HG03103 (cell line): ENCODE results near the gene ABHD15.

Experiments
- ATAC-seq: cut with Tn5 transposase; IDR thresholded peaks from one replicate; pipeline ENCODE4 v1.9.1; 2021; ENCODE audit warnings: low read depth; ENCODE audit not compliant: unreplicated experiment

ABHD15 gene, protein sequence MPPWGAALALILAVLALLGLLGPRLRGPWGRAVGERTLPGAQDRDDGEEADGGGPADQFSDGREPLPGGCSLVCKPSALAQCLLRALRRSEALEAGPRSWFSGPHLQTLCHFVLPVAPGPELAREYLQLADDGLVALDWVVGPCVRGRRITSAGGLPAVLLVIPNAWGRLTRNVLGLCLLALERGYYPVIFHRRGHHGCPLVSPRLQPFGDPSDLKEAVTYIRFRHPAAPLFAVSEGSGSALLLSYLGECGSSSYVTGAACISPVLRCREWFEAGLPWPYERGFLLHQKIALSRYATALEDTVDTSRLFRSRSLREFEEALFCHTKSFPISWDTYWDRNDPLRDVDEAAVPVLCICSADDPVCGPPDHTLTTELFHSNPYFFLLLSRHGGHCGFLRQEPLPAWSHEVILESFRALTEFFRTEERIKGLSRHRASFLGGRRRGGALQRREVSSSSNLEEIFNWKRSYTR

DNA sequence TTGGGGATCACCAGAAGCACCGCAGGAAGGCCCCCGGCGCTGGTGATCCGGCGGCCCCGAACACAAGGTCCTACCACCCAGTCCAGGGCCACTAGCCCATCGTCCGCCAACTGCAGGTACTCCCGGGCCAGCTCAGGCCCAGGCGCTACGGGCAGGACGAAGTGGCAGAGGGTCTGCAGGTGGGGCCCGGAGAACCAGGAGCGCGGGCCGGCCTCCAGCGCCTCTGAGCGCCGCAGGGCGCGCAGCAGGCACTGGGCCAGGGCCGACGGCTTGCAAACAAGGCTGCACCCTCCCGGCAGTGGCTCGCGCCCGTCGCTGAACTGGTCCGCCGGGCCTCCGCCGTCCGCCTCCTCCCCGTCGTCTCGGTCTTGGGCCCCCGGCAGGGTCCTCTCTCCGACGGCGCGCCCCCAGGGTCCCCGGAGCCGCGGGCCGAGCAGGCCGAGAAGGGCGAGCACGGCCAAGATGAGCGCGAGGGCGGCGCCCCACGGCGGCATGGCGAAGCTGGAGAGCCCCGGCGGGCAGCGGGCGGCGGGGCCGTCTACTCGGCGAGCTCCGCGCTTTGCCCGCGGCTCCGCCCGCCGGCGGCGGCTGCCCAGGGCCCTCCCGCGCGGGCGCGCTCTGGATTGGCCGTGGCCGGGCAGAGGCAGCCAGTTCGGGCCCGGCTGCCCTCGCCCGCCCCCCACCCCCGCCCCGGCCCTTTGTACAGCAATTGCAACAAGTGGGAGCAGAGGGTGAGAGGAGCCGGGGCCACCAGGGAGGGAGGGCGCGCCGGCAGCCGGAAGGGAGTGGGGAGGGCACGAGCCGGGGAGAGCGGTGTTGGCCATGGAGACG lies at the start of gene ABHD15:
Gene ABHD15 (minus strand): TSS at position 565 of the 831 bp plus-strand sequence. CDS start 71 bp downstream, at position 494.
- ATAC-seq, result no peak

DNA sequence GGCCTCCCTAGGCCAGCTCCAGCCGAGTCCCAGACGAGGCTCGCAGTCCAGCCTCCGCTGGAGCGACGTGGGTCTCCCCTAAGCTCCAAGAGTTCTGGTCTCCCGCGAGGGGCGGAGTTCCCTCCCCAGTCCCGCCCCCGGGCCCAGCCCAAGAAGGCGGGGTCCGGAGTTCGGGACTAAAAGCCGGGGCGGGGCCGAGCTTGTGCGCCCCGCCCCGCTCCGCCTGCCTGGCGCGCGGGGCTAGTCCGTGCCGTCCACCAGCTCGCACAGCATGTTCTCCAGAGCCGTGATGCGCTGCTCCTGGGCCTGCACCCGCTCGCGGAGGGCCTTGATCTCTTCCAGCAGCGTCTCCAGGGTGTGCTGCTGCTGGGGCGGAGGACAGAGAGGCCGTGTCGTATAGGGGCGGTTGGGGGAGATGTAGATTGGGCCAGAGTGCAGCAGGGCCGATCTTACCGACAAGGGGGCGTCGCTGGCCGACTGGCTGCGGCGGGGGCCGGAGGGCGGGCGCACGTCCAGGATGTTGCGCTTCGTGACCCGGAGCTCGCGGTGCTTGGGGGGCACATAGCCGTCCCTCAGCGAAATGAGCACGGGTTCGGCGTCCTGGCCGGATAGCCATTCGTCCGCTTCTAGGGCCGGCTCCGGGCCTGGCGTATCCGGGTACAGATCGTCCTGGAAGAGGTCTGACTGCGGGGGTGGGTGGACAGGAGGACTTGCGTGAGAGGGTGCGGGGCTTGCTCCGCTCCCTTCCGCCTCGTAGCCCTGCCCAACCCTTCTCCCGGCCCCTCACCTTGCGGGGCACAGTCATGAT lies 48.9 kb upstream of the ABHD15 start:
- no peak for ATAC-seq

DNA sequence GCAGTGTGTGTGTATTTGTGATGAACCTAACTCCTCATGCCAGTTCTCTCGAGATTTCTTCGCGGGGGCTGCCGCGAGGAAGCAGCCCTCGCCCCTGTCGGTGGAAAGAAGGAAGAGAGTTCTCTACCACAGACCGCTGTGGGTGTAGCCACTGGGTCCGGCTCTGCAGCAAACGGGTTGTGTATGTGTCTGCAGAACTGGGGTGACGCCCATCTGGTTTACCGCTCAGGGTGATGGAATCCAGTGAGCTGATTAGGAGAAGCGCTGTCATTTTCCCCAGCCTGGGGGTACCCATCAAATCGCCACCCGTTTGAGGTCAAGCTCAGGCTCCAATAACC lies 48.2 kb upstream of the ABHD15 start:
- ATAC-seq, result no peak

DNA sequence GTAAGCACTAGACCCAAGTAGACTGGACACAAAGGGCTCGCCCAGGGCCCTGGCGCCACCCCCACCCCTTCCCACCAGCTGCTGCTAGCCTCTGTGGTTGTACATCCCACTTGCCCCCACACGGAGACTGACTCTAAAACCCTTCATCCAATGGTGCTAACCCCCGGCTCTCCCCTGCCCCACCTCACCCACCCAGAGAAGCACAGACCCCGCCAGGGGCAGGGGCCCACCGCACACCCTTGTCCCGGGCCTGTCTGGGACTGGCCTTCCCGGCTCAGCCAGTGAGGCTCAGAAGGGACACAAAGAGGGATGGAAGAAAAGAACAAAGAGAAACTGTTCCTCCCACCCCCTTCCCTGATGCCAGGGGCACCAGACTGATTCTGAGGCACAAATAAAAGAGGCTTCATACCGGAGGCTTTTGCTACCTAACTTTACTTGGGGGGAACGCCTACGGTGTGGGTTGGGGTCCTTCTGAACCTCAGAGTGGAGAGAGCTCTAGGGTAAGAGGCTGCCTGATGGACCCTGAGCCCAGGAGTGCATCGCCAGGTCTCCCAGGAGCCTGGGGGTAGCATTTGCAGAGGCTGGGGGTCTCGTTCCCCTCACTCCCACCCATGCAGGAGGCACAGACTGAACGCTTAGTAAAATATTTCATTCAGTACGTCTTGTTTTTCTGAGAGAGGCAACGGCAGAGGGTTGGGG lies 47.7 kb upstream of the ABHD15 start:
- ATAC-seq, result no peak

DNA sequence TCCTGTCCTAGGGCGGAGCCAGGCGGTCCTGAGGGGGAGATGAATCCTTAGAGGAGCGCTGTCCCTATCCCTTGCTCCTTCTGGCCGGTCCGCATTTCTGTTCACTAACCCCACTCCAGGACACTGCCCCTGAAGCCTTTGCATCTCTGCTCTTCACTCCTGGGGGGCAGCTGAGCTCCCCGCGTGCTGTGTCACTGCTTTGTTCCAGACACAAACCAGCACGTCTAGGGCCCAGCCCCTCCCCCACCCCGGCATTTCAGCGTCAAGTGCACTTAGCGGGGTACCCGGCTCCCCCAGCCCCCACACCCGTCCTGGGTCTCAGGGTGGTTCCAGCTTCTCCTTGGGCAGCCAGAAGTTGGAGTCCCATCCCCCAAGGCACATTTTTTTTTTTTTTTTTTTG lies 47.0 kb upstream of the ABHD15 start:
- ATAC-seq, result no peak

DNA sequence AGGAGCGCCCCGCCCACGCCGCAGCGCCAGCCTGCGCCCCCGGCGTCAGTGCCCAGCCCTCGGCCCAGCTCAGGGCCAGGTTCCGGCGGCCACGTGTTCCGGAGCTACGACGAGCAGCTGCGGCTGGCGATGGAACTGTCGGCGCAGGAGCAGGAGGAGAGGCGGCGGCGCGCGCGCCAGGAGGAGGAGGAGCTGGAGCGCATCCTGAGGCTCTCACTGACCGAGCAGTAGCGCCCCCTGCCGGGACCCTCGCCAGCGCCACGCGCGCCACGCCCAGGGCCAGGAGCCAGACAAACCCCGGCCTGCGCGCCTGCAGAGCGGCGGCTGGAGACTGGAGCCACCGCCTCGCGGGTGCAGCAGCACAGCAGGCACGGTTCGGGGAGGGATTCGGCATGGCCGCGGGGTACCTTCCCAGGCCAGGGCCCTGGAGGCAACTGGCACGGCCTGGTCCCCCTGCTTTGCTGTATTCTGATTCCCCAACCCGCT lies 46.6 kb upstream of the ABHD15 start:
- no peak for ATAC-seq

DNA sequence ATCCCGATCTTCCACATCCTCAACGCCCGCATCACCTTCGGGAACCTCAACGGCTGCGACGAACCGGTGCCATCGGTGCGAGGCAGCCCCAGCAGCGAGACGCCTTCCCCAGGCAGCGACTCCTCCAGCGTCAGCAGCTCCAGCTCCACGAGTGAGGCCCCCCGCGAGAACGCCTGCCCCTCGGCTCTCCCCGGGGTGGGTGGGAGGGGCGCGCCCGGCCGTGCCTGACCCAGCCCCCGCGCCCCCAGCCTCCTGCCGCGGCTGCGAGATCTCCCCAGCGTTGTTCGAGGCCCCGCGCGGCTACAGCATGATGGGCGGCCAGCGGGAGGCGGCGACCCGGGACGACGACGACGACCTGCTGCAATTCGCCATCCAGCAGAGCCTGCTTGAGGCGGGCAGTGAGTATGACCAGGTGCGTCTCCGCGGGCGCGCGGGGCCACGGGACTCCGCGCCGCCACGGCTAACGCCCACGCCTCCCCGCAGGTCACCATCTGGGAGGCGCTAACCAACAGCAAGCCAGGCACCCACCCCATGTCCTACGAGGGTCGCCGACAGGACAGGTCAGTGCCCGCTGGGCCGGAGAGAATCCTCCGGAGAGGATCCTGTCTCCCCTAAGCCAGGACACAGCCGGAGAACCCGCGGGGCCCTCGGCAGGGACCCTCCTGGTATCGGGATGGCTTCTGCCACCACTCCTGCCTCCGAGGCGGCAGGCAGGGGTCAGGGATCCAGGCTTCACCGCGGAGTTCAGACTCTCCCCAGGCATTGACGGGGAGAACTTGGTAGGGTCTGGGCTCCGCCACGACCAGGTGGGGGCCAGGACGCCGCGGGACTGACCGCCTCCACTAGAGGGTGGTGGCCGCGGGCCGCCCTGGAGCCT lies 45.8 kb upstream of the ABHD15 start:
- ATAC-seq, result no peak

DNA sequence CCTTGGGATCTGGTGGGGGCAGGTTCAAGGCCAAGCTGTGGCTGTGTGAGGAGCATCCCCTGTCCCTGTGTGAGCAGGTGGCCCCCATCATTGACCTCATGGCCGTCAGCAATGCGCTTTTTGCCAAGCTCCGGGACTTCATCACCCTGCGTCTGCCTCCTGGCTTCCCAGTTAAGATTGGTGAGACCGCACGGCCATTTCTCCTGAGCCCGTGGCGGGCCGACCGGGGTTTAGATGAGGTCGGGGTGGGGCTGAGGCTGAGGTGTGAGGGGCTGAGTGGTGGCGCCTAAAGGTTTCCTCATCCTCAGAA lies 45.2 kb upstream of the ABHD15 start:
- ATAC-seq, result no peak

DNA sequence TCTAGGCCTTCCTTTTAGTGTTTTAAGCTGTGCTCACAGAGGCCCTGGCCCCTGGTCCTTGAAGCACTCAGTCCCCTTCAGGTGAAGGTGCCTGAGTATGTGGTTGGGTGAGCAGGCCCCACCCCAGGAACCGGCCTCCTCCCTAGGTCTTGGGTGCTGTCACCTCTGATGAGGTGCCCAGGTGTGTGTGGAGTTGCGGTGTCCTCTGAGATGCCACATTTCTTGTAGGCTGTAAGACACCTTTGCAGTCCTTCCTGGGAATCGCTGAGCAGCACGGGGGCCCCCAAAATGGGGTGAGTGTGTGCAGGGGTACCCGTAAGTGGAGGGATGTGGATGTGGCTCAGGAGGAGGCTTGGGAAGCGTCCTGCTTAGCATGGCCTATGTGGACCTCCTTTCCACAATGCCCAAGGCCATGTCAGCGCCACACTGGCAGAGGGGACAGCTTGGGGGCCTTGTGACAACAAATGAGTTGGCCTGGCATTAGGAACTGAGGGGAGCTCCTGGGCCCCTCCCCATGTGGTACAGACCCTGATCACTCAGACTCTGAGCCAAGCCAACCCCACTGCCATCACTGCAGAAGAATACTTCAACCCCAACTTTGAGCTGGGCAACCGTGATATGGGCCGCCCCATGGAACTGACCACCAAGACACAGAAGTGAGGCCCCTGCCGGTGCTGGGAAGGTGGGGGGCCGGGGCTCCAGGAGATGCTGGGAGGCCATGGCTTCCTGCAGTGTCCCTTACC lies 44.7 kb upstream of the ABHD15 start:
- no peak for ATAC-seq

DNA sequence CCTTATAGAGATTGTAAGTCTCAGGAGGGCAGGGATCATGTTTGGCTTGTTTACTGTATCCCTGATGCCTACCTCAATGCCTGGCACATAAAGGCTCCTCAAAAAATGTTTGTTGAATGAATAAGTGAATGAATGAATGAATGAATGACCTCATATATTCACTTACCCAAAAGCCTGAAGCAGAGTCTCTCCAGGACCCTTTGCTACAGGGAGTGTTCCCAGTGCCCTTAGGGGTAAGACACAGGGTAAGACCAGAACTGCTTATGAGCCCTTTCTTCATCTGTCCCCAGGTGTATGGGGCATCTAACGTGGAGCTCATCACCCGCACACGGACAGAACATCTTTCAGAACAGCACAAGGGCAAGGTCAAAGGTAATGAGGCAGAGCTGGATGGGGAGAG lies 43.6 kb upstream of the ABHD15 start:
- ATAC-seq, result no peak

DNA sequence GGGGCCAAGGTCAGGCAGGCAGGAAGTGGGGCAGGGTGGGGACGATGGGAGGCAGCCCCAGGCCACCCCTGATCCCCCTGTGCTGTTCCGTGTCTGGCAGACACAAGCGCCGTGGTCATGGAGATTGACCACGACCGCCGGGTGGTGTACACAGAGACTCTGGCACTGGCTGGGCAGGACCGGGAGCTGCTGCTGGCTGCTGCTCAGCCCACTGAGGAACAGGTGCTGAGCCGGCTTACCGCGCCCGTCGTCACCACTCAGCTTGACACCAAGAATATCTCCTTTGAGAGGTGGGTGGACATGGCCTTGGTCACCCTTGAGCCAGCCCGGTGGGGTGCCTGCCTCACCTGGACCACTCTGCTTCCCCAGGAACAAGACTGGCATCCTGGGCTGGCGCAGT lies 42.1 kb upstream of the ABHD15 start:
- no peak for ATAC-seq

DNA sequence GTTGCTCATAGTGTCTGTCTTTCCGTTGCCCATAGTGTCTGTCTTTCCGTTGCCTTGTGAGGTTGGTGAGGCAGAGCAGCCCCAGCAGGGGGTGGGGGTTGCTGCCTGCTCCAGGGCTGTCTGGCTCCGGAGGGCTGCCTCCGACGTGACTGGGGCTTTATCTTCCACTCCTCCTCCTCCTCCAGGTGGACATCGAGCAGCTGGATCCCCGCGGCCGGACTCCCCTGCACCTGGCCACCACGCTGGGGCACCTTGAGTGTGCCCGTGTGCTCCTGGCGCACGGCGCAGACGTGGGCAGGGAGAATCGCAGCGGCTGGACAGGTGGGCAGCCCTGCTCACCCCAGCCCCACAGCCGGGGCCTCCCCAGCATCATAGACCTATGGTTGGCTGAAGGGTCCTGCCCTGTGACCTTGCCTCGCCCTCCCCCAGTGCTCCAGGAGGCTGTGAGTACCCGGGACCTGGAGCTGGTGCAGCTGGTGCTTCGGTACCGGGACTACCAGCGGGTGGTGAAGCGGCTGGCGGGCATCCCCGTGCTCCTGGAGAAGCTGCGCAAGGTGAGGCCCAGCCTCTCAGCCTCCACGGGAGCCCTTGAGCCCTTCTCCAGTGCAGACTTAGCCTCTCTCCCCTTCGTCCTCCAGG lies 40.8 kb upstream of the ABHD15 start:
- ATAC-seq, result no peak

DNA sequence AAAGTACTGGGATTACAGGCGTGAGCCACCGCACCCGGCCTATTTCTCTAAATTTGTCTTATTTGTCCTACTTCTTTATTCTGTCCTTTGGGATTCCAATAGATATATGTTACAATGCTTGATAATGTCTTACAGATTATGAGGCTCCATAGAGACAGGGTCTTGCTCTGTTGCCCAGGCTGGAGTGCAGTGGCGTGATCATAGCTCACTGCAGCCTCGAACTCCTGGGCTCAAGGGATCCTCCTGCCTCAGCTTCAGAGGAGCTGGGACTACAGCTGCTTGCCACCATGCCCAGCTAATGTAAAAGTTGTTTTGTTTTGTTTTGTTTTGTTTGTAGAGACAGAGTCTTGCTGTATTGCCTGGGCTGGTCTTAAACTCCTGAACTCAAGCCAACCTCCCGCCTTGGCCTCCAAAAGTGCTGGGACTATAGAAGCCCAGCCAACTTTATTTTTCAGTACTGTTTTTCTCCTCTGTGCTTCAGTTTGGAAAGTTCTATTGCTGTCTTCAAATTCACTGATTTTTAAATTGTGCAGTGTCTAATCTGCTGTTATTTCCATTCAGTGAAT lies 36.4 kb upstream of the ABHD15 start:
- no peak for ATAC-seq

DNA sequence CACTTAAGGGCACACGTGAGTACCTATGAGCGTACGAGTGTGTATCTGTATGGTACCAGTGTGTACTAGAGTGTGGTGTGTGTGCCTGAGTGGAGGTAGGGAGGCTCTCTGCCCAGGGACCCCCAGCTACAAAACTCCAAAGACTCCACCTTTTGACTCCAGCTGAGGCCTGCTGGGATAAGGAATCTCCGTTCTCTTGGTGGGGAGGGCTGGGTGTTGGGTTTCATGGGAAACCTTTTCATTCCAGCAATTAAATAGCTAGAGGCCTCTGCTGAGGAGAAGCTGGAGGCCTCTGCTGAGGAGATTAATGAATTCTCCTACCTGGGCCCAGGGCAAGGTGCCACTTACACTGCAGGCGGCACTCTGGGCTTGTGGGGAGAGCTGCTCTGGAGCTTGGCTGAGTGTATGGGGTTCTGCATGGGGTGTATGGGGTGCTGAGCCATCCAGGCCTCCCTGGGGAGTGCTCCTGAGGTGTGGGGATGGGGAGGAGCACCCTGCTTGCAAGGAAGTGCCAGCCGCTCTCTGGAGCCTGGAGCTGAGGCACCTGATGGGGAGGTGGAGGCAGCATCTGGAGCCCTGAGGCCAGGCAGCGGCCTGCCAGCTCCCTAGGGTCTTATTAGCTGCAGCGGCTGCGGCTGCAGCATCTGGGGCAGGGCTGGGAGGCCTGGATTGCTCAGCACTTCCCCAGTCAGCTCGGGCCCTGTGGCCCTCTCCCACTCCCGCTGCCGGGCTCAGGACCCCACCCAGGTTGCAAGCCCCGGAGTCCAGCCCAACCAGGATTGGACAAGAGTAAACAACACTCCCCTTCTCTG lies 30.7 kb upstream of the ABHD15 start:
- no peak for ATAC-seq

DNA sequence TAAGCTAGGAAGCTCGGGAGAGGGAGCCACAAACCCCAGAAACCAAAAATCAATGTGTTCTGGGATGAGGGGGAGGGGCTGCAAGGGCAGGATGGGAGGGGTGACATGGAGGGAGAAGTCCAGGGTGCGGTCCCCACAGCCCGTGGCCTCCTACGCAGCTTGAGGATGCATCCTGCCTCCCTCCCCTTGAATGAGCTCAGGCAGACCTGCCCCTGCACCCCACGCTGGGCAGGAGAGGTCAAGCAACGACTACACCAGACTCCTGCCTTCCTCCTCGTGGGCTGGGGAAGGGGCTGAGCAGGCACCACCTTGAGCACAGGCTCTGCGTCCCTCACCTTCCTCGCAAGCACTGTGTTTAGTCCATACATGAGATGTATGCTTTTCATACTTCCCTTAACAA lies 30.0 kb upstream of the ABHD15 start:
- no peak for ATAC-seq

DNA sequence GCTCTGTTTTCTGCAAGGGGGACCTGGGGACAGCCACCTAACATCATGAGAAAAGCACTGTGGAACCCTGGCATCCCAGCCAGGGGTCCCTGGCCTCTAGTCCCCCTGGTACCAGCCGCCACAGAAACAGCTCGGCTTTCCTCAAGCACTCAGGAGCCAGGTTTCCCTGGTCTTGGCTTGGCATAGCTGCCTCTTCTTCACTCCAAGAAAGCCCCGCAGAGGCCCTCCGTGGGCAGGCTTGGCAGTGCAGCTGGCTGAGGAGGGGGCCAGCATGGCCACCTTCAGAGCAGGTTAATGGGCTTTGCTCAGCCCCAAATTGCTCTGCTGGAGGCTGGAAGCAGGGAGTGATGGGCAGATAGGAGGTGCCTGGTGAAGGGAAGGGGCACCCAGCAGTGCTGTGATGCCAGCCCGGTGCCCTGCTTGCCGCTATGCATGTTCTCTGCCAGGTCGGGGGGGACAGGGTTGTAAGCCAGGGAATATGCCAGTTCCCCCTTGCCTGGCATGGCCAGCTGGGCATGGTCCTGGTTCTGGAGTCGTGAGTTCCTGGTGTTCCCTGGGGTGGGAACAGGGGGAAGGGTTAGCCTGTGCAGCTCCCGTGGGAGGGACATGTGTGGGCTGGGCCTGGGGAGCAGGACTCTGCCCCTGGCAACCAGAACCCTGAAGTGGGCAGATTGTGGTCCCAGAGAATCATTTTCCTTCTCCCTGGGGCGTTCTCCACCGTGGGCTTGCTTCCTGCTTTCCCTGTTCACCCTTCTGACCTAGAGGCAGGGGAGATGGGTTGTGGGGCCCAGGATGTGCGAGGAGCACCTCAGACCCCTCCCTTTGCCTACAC lies 29.3 kb upstream of the ABHD15 start:
- no peak for ATAC-seq
